HCT116 (cell line): ENCODE measurements around the gene DENND4C. TPM values are rescaled to one million over a fixed set of nuclear protein-coding genes. Genes with fewer than 3 reads are reported as not detected.

Source experiments
- ATAC-seq: fragments of 200-7000 bp; cut with Tn5 transposase; 2 replicates; pipeline ENCODE4 v1.9.1; 2020; ENCODE audit warnings: mild to moderate bottlenecking, moderate library complexity
- BruUV-seq: library from RNA; stranded (reverse); fragments of 400-500 nt; replicated peaks from 2 replicates; lab custom pipeline; 2021; lab: Mats Ljungman, UMichigan
- CTCF ChIA-PET: fragments of 300-600 bp; sonication (Branson Sonifier 250); formaldehyde crosslinking; loops from one replicate; lab custom pipeline; 2021; ENCODE audit warnings: antibody characterized with exemption; lab: Charles Lee
- POLR2A ChIA-PET: fragments of 300-600, 350-600 bp; sonication (Branson Sonifier 250); formaldehyde crosslinking; loops from one replicate; lab custom pipeline; 2021; ENCODE audit warnings: antibody characterized with exemption; lab: Charles Lee
- RAD21 ChIA-PET, 2 experiments: fragments of 300-600 bp; sonication (Branson Sonifier 250); formaldehyde crosslinking; loops; one replicate each; lab custom pipeline; 2023; ENCODE audit warnings: low total read pairs in 2 of 2; ENCODE audit not compliant: uncharacterized antibody in 2 of 2, unreplicated experiment in 2 of 2, low non-redundant PET in 1 of 2; lab: Charles Lee
- DNase-seq: peaks from one replicate; pipeline ENCODE4 v3.0.0-alpha.2; 2010; ENCODE audit warnings: low read depth, low spot score
- H2AFZ ChIP-seq: fragments of 200-600 bp; shearing (Covaris generic), sonication (generic); 2 replicates; pipeline ENCODE4 v1.6.1; 2017; ENCODE audit warnings: low read depth, mixed run types, mixed read lengths, antibody characterized with exemption, low read length; ENCODE audit not compliant: poor library complexity, severe bottlenecking
- H3K27ac ChIP-seq: 2 replicates; pipeline ENCODE4 v1.5.1; 2012; ENCODE audit warnings: low read depth, low read length
- H3K27me3 ChIP-seq: fragments of 200-600 bp; sonication (generic); 2 replicates; pipeline ENCODE4 v1.6.1; 2016; ENCODE audit warnings: mixed run types, low read length, mixed read lengths; ENCODE audit not compliant: insufficient read depth
- H3K36me3 ChIP-seq, 2 experiments: fragments of 200-500 bp in 1 of 2; fragments of 200-600 bp in 1 of 2; sonication (Bioruptor generic) in 1 of 2; sonication (generic) in 1 of 2; 2 replicates each; pipeline versions ENCODE4 v1.5.1 to v1.6.1; 2014 to 2016; ENCODE audit warnings: low read length in 2 of 2, inconsistent platforms in 1 of 2, mixed read lengths in 1 of 2, mixed run types in 1 of 2; ENCODE audit not compliant: insufficient read depth in 2 of 2, control insufficient read depth in 1 of 2
- H3K4me1 ChIP-seq, 2 experiments: fragments of 200-600 bp in 1 of 2; sonication (generic) in 1 of 2; 2 replicates each; pipeline versions ENCODE4 v1.5.1 to v1.6.1; 2012 to 2017; ENCODE audit warnings: low read length in 2 of 2, inconsistent platforms in 1 of 2, mild to moderate bottlenecking in 1 of 2, mixed read lengths in 1 of 2, mixed run types in 1 of 2, moderate library complexity in 1 of 2; ENCODE audit not compliant: insufficient read depth in 2 of 2, control insufficient read depth in 1 of 2
- H3K4me2 ChIP-seq: fragments of 200-600 bp; sonication (generic); 2 replicates; pipeline ENCODE4 v1.6.1; 2017; ENCODE audit warnings: mixed run types, low read length, mixed read lengths
- H3K4me3 ChIP-seq, 2 experiments: fragments of 200-600 bp in 1 of 2; sonication (generic) in 1 of 2; replicated peaks in 1 of 2; 2 replicates each; pipeline ENCODE4 v1.5.1; 2011 to 2016; ENCODE audit warnings: low read length in 2 of 2, control low read depth in 1 of 2, low read depth in 1 of 2, mild to moderate bottlenecking in 1 of 2, mixed read lengths in 1 of 2, mixed run types in 1 of 2
- H3K79me2 ChIP-seq: fragments of 200-600 bp; sonication (generic); 2 replicates; pipeline ENCODE4 v1.6.1; 2017; ENCODE audit warnings: mild to moderate bottlenecking, mixed run types, low read length, moderate library complexity, mixed read lengths; ENCODE audit not compliant: insufficient read depth
- H3K9ac ChIP-seq: fragments of 200-600 bp; sonication (generic); 2 replicates; pipeline ENCODE4 v1.6.1; 2016; ENCODE audit warnings: low read length, mixed read lengths
- H3K9me2 ChIP-seq: fragments of 200-600 bp; sonication (generic), shearing (Covaris generic); 2 replicates; pipeline ENCODE4 v1.6.1; 2017; ENCODE audit warnings: mixed run types, mild to moderate bottlenecking, moderate library complexity; ENCODE audit not compliant: insufficient read depth
- H3K9me3 ChIP-seq, 2 experiments: fragments of 200-500 bp in 1 of 2; fragments of 200-600 bp in 1 of 2; sonication (Bioruptor generic) in 1 of 2; sonication (generic) in 1 of 2; 2 replicates each; pipeline ENCODE4 v1.6.1; 2014 to 2017; ENCODE audit warnings: low read length in 2 of 2, mixed read lengths in 2 of 2, inconsistent platforms in 1 of 2, low read depth in 1 of 2, mild to moderate bottlenecking in 1 of 2, mixed run types in 1 of 2, moderate library complexity in 1 of 2; ENCODE audit not compliant: control insufficient read depth in 1 of 2, insufficient read depth in 1 of 2
- H4K20me1 ChIP-seq: fragments of 200-600 bp; sonication (generic), shearing (Covaris generic); 2 replicates; pipeline ENCODE4 v1.6.1; 2017; ENCODE audit warnings: mixed run types, mild to moderate bottlenecking, moderate library complexity; ENCODE audit not compliant: insufficient read depth
- CEBPB ChIP-seq: IDR thresholded peaks from 2 replicates; pipeline ENCODE4 v1.6.1; 2012; ENCODE audit warnings: low read depth
- EGR1 ChIP-seq: IDR thresholded peaks from 2 replicates; pipeline ENCODE4 v1.6.1; 2012; ENCODE audit warnings: low read depth
- ELF1 ChIP-seq: IDR thresholded peaks from 2 replicates; pipeline ENCODE4 v1.6.1; 2012; ENCODE audit warnings: low read depth, borderline replicate concordance
- EZH2 ChIP-seq: fragments of 200-600 bp; sonication (generic); IDR thresholded peaks from 2 replicates; pipeline ENCODE4 v1.6.1; 2017; ENCODE audit warnings: antibody characterized with exemption, mixed run types
- JUND ChIP-seq: IDR thresholded peaks from 2 replicates; pipeline ENCODE4 v1.6.1; 2012
- POLR2A ChIP-seq: IDR thresholded peaks from 2 replicates; pipeline ENCODE4 v1.7.0; 2011; ENCODE audit warnings: borderline replicate concordance; ENCODE audit not compliant: insufficient read depth, insufficient read length; ENCODE audit errors: extremely low read depth
- RAD21 ChIP-seq: IDR thresholded peaks from 2 replicates; pipeline ENCODE4 v1.6.1; 2012; ENCODE audit warnings: low read depth, mild to moderate bottlenecking
- SIN3A ChIP-seq: IDR thresholded peaks from 2 replicates; pipeline ENCODE4 v1.6.1; 2012; ENCODE audit warnings: low read depth
- SRF ChIP-seq: IDR thresholded peaks from 2 replicates; pipeline ENCODE4 v1.6.1; 2012; ENCODE audit warnings: low read depth
- ZNF274 ChIP-seq: fragments of 200-500 bp; sonication (Bioruptor generic); IDR thresholded peaks from 2 replicates; pipeline ENCODE4 v1.6.1; 2014; ENCODE audit warnings: mild to moderate bottlenecking, low read depth, low read length, inconsistent platforms
- intact Hi-C: fragments of 100-400 bp; cut with micrococcal nuclease; formaldehyde crosslinking; loops from 2 replicates; pipeline ENCODE4 v1.10.0; 2022
- total RNA-seq: library from RNA; stranded (reverse); gene quantifications from one replicate; pipeline ENCODE4 v1.2.1, GENCODE V29; 2021; ENCODE audit not compliant: unreplicated experiment
- TF ChIP-seq, protein P1 (sequence below): IDR thresholded peaks from 2 replicates; pipeline ENCODE4 v1.6.1; 2012

The DENND4C gene
- total RNA-seq, 1 experiment from 2014 or later, result 20.9 TPM

- no peak for DNase-seq
- CTCF ChIA-PET, result no interaction called here
- BruUV-seq, result no TSS peak
- Histone ChIP-seq H4K20me1 (no peaks in the 10 kb centered on the region; the same call in 1 of the 2 replicates), H2AFZ (no peak overlapping the region), H3K9me3 (no peaks in the 10 kb centered on the region), H3K27me3 (no peaks in the 10 kb centered on the region), H3K9ac (no peak overlapping the region), H3K79me2 (peaks cover 58% of the 10 kb centered on the region), H3K9me2 (no peaks in the 10 kb centered on the region), H3K36me3 (no peaks in the 10 kb centered on the region), H3K4me1 (no peaks in the 10 kb centered on the region), H3K27ac (no peak overlapping the region), H3K4me3 (no peak overlapping the region), H3K4me2 (no peak overlapping the region)
- RAD21 ChIA-PET, result no interaction called here
- POLR2A ChIA-PET, result no interaction called here
- no peak for ATAC-seq
- intact Hi-C loops, result no loop called here
- TF ChIP-seq, protein P1, sequence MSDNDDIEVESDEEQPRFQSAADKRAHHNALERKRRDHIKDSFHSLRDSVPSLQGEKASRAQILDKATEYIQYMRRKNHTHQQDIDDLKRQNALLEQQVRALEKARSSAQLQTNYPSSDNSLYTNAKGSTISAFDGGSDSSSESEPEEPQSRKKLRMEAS, result no peak
- TF ChIP-seq SIN3A (no peak), POLR2A (no peak)
Measured at GRCh38 chr9:19269582-19269981, 39.1 kb downstream of the DENND4C start.

- Histone ChIP-seq H3K27ac (no peak overlapping the region), H4K20me1 (no peaks in the 10 kb centered on the region), H3K4me1 (no peaks in the 10 kb centered on the region), H2AFZ (no peak overlapping the region), H3K4me2 (no peak overlapping the region), H3K4me3 (no peak overlapping the region), H3K9ac (no peak overlapping the region), H3K36me3 (no peaks in the 10 kb centered on the region), H3K27me3 (no peaks in the 10 kb centered on the region), H3K9me3 (no peaks in the 10 kb centered on the region), H3K9me2 (no peaks in the 10 kb centered on the region), H3K79me2 (peaks cover 54% of the 10 kb centered on the region)
- ATAC-seq, result no peak
- BruUV-seq, result no TSS peak
- DNase-seq, result no peak
- RAD21 ChIA-PET, result no interaction called here
- POLR2A ChIA-PET, result no interaction called here
- intact Hi-C loops, result no loop called here
- CTCF ChIA-PET, result no interaction called here
- no peak for TF ChIP-seq ZNF274
- TF ChIP-seq CEBPB, result no peak
- no peak for TF ChIP-seq SRF
- no peak for TF ChIP-seq EZH2
- no peak for TF ChIP-seq JUND
- no peak for TF ChIP-seq ELF1
- no peak for TF ChIP-seq RAD21
- TF ChIP-seq SIN3A, result no peak
- TF ChIP-seq EGR1, result no peak
Measured at GRCh38 chr9:19270421-19270949, 40.0 kb downstream of the DENND4C start.
